Suprapubic skin (tissue), 4 donors: ENCODE data around the gene RUNX3. TPM values are rescaled to one million over a fixed set of nuclear protein-coding genes. Genes with fewer than 3 reads are reported as not detected.

Experiments used
- DNase-seq, 2 donors: peaks; one replicate each; pipeline ENCODE4 v3.0.0-alpha.2; 2019; ENCODE audit warnings: low spot score in 2 of 2
- H3K27ac ChIP-seq: fragments of 200-600 bp; sonication (generic); one replicate; pipeline ENCODE4 v1.5.1; 2019
- H3K27me3 ChIP-seq: fragments of 200-600 bp; sonication (generic); one replicate; pipeline ENCODE4 v1.5.1; 2019
- H3K36me3 ChIP-seq: fragments of 200-600 bp; sonication (generic); one replicate; pipeline ENCODE4 v1.5.1; 2019
- H3K4me1 ChIP-seq: fragments of 200-600 bp; sonication (generic); one replicate; pipeline ENCODE4 v1.5.1; 2019
- H3K4me3 ChIP-seq: fragments of 200-600 bp; sonication (generic); one replicate; pipeline ENCODE4 v1.5.1; 2019; ENCODE audit warnings: mild to moderate bottlenecking
- H3K9me3 ChIP-seq: fragments of 200-600 bp; sonication (generic); one replicate; pipeline ENCODE4 v1.5.1; 2019
- CTCF ChIP-seq, 2 donors: fragments of 200-600 bp in 1 of 2; fragments of 450-650 bp in 1 of 2; sonication (generic) in 1 of 2; IDR thresholded peaks; one replicate each; pipeline ENCODE4 v1.5.1; 2016 to 2019; ENCODE audit warnings: antibody characterized with exemption in 2 of 2, mild to moderate bottlenecking in 1 of 2, moderate library complexity in 1 of 2
- EP300 ChIP-seq: sonication (generic); formaldehyde crosslinking; IDR thresholded peaks from one replicate; pipeline ENCODE4 v1.6.1; 2017; ENCODE audit warnings: antibody characterized with exemption
- POLR2A ChIP-seq, 2 donors: fragments of 450-650 bp; IDR thresholded peaks; one replicate each; pipeline ENCODE4 v1.6.1; 2017; ENCODE audit warnings: antibody characterized with exemption in 2 of 2, mild to moderate bottlenecking in 2 of 2, moderate library complexity in 2 of 2
- POLR2AphosphoS5 ChIP-seq, 3 donors: sonication (generic); formaldehyde crosslinking; IDR thresholded peaks; one replicate each; pipeline ENCODE4 v1.6.1; 2017; ENCODE audit warnings: antibody characterized with exemption in 3 of 3
- WGBS: methylation state at CpG from one replicate; pipeline ENCODE4 v1.1.5; 2018; 5-methylcytosine and 5-hydroxymethylcytosine counted together
- total RNA-seq, 4 donors: library from RNA; depleted of rRNA; stranded (reverse); fragments of >200 nt; gene quantifications; one replicate each; pipeline ENCODE4 v1.1.0, GENCODE V29; 2016

RUNX3 gene
- total RNA-seq, 4 donors from 2014 or later = 7.9 to 18.7 (median 13.8) TPM

GRCh38 chr1:24931146-24931467, 1.0 kb upstream of the RUNX3 start:
- DNase-seq = no peak
- no peaks in the 10 kb centered on the region for H3K9me3 ChIP-seq
- 53% methylated on average over 21 of the region's 21 CpGs for WGBS
- no peak overlapping the region for H3K27ac ChIP-seq
- H3K36me3 ChIP-seq = no peaks in the 10 kb centered on the region
- no peak for TF ChIP-seq POLR2A (IDR thresholded peaks at IDR 0.05)
- no peak for TF ChIP-seq POLR2AphosphoS5 (IDR thresholded peaks at IDR 0.05)
- TF ChIP-seq EP300 = no peak
- no peak for TF ChIP-seq CTCF (IDR thresholded peaks at IDR 0.05)
- H3K4me1 ChIP-seq = peaks cover 52% of the 10 kb centered on the region
- peaks cover 95% of the 10 kb centered on the region for H3K27me3 ChIP-seq
- no peak overlapping the region for H3K4me3 ChIP-seq

- DNase-seq = no peak
- Histone ChIP-seq H3K9me3 (no peaks in the 10 kb centered on the region), H3K4me3 (peak overlapping the region; percentile 53), H3K27me3 (peaks cover 100% of the 10 kb centered on the region), H3K36me3 (no peaks in the 10 kb centered on the region), H3K4me1 (peaks cover 56% of the 10 kb centered on the region), H3K27ac (peak overlapping the region; percentile 82)
- 0% methylated on average over 36 of the region's 129 CpGs for WGBS
- TF ChIP-seq CTCF (IDR thresholded peaks at IDR 0.05) = no peak
- no peak for TF ChIP-seq POLR2A (IDR thresholded peaks at IDR 0.05)
- TF ChIP-seq POLR2AphosphoS5 (IDR thresholded peaks at IDR 0.05) = no peak
- no peak for TF ChIP-seq EP300
Measured at GRCh38 chr1:24929398-24930259, 447 bp downstream of the RUNX3 start.

GRCh38 chr1:24928689-24929397, 1.2 kb downstream of the RUNX3 start:
- TF ChIP-seq CTCF (IDR thresholded peaks at IDR 0.05) (no peak), POLR2A (IDR thresholded peaks at IDR 0.05) (no peak), POLR2AphosphoS5 (IDR thresholded peaks at IDR 0.05) (no peak), EP300 (no peak)
- Histone ChIP-seq H3K27ac (peak overlapping the region; percentile 82), H3K4me1 (peaks cover 56% of the 10 kb centered on the region), H3K9me3 (no peaks in the 10 kb centered on the region), H3K4me3 (peak overlapping the region; percentile 53), H3K36me3 (no peaks in the 10 kb centered on the region), H3K27me3 (peaks cover 99% of the 10 kb centered on the region)
- 4% methylated on average over 38 of the region's 48 CpGs for WGBS
- no peak for DNase-seq

GRCh38 chr1:24927988-24928688, 1.9 kb downstream of the RUNX3 start:
- WGBS = 26% methylated on average over 15 of the region's 15 CpGs
- H3K36me3 ChIP-seq = no peaks in the 10 kb centered on the region
- H3K27me3 ChIP-seq = peaks cover 99% of the 10 kb centered on the region
- H3K9me3 ChIP-seq = no peaks in the 10 kb centered on the region
- peak overlapping the region; percentile 82 for H3K27ac ChIP-seq
- H3K4me1 ChIP-seq = peaks cover 56% of the 10 kb centered on the region
- DNase-seq = no peak
- peak overlapping the region; percentile 53 for H3K4me3 ChIP-seq
- no peak for TF ChIP-seq POLR2A (IDR thresholded peaks at IDR 0.05)
- no peak for TF ChIP-seq POLR2AphosphoS5 (IDR thresholded peaks at IDR 0.05)

GRCh38 chr1:24927473-24927872, 2.6 kb downstream of the RUNX3 start:
- no peaks in the 10 kb centered on the region for H3K36me3 ChIP-seq
- peaks cover 92% of the 10 kb centered on the region for H3K27me3 ChIP-seq
- peak overlapping the region; percentile 28 for H3K27ac ChIP-seq
- TF ChIP-seq CTCF (IDR thresholded peaks at IDR 0.05) (no peak), POLR2A (IDR thresholded peaks at IDR 0.05) (no peak), POLR2AphosphoS5 (IDR thresholded peaks at IDR 0.05) (no peak), EP300 (no peak)
- peak overlapping the region; percentile 53 for H3K4me3 ChIP-seq
- 62% methylated on average over 7 of the region's 17 CpGs for WGBS
- H3K9me3 ChIP-seq = no peaks in the 10 kb centered on the region
- no peak for DNase-seq
- H3K4me1 ChIP-seq = peaks cover 53% of the 10 kb centered on the region
